HepG2 (cell line): ENCODE results near the gene MDFI. TPM values are rescaled to one million over a fixed set of nuclear protein-coding genes. Genes with fewer than 3 reads are reported as not detected.

ENCODE experiments used
- KAT7 ChIP-seq: IDR thresholded peaks from 2 replicates; pipeline ENCODE4 v1.6.1; 2018; ENCODE audit warnings: borderline replicate concordance, missing compliant biosample characterization
- RAD21 ChIP-seq: fragments of 450-650 bp; formaldehyde crosslinking; IDR thresholded peaks from 2 replicates; pipeline ENCODE4 v1.5.0; 2020; ENCODE audit warnings: mild to moderate bottlenecking
- RBM22 ChIP-seq: fragments of 200-400 bp; formaldehyde crosslinking; optimal IDR thresholded peaks from 2 replicates; pipeline ENCODE3; 2017; ENCODE audit warnings: mild to moderate bottlenecking, low read length, moderate library complexity
- SMC3 ChIP-seq: IDR thresholded peaks from 2 replicates; pipeline ENCODE4 v1.6.1; 2011; ENCODE audit warnings: low read length, improper control_type of control experiment
- XRCC5 ChIP-seq: fragments of 200-400 bp; formaldehyde crosslinking; optimal IDR thresholded peaks from 2 replicates; pipeline ENCODE3; 2017; ENCODE audit warnings: mild to moderate bottlenecking, low read length
- ZNF558 ChIP-seq: sonication (generic); formaldehyde crosslinking; IDR thresholded peaks from 2 replicates; pipeline ENCODE4 v1.9.0; 2022; ENCODE audit warnings: mild to moderate bottlenecking, missing genetic modification reagents, borderline replicate concordance
- ZNF7 ChIP-seq: IDR thresholded peaks from 2 replicates; pipeline ENCODE4 v1.6.1; 2016; ENCODE audit warnings: missing biosample characterization, missing genetic modification reagents
- ZNF879 ChIP-seq: sonication (generic); formaldehyde crosslinking; IDR thresholded peaks from 2 replicates; pipeline ENCODE4 v1.8.1; 2023; ENCODE audit warnings: missing genetic modification reagents
- ZSCAN31 ChIP-seq: sonication (generic); formaldehyde crosslinking; IDR thresholded peaks from 2 replicates; pipeline ENCODE4 v1.5.0; 2020; ENCODE audit warnings: low read depth, mild to moderate bottlenecking, missing genetic modification reagents
- polyA plus RNA-seq, 8 experiments: library from polyadenylated mRNA; depleted of rRNA in 3 of 8; stranded (reverse) in 7 of 8; unstranded in 1 of 8; fragments of >200 nt; fragmentation: Illumina TruSeq in 4 of 8; extraction: Trizol in 4 of 8; gene quantifications; 2 replicates each; pipeline versions ENCODE4 v1.2.1 to v1.2.3, GENCODE V29; 2011 to 2016; ENCODE audit warnings: low read depth in 4 of 8, missing spikeins in 1 of 8, mixed read lengths in 1 of 8; ENCODE audit not compliant: insufficient read depth in 1 of 8
- total RNA-seq, 5 experiments: library from RNA; depleted of rRNA; stranded (reverse); fragments of >200 nt; fragmentation: Illumina TruSeq; extraction: Trizol; gene quantifications; 2 replicates each; pipeline ENCODE4 v1.2.3, GENCODE V29; 2016; ENCODE audit warnings: low read depth in 1 of 5
- TF ChIP-seq, protein P1 (sequence below): sonication (generic); formaldehyde crosslinking; IDR thresholded peaks from 2 replicates; pipeline ENCODE4 v1.5.1; 2020; ENCODE audit warnings: mild to moderate bottlenecking, moderate library complexity, missing genetic modification reagents
- TF ChIP-seq, protein P2 (sequence below): sonication (generic); formaldehyde crosslinking; IDR thresholded peaks from 2 replicates; pipeline ENCODE4 v1.5.0; 2020; ENCODE audit warnings: missing genetic modification reagents
- TF ChIP-seq, protein P3 (sequence below): sonication (generic); formaldehyde crosslinking; IDR thresholded peaks from 2 replicates; pipeline ENCODE4 v1.5.1; 2020; ENCODE audit warnings: mild to moderate bottlenecking, missing genetic modification reagents, borderline replicate concordance
- TF ChIP-seq, protein P4 (sequence below): IDR thresholded peaks from 2 replicates; pipeline ENCODE4 v1.6.1; 2016; ENCODE audit warnings: missing compliant biosample characterization, missing genetic modification reagents, borderline replicate concordance
- TF ChIP-seq, protein P5 (sequence below): IDR thresholded peaks from 2 replicates; pipeline ENCODE4 v1.6.1; 2016; ENCODE audit warnings: missing compliant biosample characterization, missing genetic modification reagents, borderline replicate concordance
- TF ChIP-seq, protein P6 (sequence below): sonication (generic); formaldehyde crosslinking; IDR thresholded peaks from 2 replicates; pipeline ENCODE4 v1.5.0; 2020; ENCODE audit warnings: mild to moderate bottlenecking, missing genetic modification reagents, moderate library complexity

The MDFI gene
- total and polyA plus RNA-seq, 2 of the 13 experiments (the other 11 are each of a cell fraction or from before 2014, with no cell fraction given) = 0.28 TPM; not detected in 1

DNA sequence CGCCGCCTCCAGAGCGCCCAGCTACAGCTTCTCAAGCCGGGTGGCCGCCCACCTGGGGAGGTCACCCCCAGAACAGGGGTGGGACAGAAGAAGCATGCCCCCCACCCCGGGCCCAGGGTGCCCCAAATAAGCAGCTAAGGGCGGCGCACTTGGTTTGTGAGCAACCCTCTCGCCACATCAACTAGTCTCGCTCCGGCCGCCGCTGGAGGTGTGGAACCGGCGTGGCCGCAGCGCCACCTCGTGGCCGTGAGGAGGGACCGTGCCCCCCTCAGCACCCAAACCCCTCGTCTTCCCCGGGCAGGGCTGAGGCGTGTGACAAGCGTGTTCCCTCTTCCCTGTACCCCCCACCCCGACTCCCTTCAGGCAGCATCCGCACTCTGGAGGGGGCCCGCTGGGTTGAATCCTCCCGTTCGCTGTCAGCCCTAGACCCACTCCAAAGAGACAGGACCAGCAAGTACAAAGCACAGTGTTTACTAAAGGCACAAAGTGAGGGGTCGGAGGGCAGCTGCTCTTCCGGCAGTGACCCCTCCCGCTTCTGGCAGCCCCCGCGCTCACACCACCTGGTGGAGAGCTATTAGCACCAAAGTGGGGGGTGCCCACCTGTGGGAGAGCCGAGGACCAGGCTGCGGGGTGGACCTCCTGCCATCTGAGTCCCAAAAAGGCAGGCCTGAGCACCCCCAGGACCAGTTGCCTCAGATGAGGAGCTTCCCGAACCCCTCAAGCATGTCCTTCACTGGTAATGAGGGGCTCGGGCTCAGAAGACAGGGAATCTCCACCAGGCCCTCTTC, 45.4 kb downstream of the MDFI start (continued):
- TF ChIP-seq, protein P1, sequence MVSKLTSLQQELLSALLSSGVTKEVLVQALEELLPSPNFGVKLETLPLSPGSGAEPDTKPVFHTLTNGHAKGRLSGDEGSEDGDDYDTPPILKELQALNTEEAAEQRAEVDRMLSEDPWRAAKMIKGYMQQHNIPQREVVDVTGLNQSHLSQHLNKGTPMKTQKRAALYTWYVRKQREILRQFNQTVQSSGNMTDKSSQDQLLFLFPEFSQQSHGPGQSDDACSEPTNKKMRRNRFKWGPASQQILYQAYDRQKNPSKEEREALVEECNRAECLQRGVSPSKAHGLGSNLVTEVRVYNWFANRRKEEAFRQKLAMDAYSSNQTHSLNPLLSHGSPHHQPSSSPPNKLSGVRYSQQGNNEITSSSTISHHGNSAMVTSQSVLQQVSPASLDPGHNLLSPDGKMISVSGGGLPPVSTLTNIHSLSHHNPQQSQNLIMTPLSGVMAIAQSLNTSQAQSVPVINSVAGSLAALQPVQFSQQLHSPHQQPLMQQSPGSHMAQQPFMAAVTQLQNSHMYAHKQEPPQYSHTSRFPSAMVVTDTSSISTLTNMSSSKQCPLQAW (CRISPR knock-in tag) = peak; percentile 42
- TF ChIP-seq RAD21 (CRISPR knock-in tag) (peak; percentile 97), RBM22 (no peak), ZNF7 (no peak), ZNF558 (CRISPR knock-in tag) (0 out of 2 replicates have a peak, but pooled peaks have one; percentile 44), XRCC5 (peak; percentile 64), ZNF879 (CRISPR knock-in tag) (no peak), KAT7 (CRISPR knock-in tag) (peak; percentile 66; the same call in 1 of the 2 replicates), ZSCAN31 (CRISPR knock-in tag) (peak; percentile 90), SMC3 (peak; percentile 60; the same call in 1 of the 2 replicates)
- TF ChIP-seq, protein P2, sequence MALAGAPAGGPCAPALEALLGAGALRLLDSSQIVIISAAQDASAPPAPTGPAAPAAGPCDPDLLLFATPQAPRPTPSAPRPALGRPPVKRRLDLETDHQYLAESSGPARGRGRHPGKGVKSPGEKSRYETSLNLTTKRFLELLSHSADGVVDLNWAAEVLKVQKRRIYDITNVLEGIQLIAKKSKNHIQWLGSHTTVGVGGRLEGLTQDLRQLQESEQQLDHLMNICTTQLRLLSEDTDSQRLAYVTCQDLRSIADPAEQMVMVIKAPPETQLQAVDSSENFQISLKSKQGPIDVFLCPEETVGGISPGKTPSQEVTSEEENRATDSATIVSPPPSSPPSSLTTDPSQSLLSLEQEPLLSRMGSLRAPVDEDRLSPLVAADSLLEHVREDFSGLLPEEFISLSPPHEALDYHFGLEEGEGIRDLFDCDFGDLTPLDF (CRISPR knock-in tag) = no peak
- TF ChIP-seq, protein P3, sequence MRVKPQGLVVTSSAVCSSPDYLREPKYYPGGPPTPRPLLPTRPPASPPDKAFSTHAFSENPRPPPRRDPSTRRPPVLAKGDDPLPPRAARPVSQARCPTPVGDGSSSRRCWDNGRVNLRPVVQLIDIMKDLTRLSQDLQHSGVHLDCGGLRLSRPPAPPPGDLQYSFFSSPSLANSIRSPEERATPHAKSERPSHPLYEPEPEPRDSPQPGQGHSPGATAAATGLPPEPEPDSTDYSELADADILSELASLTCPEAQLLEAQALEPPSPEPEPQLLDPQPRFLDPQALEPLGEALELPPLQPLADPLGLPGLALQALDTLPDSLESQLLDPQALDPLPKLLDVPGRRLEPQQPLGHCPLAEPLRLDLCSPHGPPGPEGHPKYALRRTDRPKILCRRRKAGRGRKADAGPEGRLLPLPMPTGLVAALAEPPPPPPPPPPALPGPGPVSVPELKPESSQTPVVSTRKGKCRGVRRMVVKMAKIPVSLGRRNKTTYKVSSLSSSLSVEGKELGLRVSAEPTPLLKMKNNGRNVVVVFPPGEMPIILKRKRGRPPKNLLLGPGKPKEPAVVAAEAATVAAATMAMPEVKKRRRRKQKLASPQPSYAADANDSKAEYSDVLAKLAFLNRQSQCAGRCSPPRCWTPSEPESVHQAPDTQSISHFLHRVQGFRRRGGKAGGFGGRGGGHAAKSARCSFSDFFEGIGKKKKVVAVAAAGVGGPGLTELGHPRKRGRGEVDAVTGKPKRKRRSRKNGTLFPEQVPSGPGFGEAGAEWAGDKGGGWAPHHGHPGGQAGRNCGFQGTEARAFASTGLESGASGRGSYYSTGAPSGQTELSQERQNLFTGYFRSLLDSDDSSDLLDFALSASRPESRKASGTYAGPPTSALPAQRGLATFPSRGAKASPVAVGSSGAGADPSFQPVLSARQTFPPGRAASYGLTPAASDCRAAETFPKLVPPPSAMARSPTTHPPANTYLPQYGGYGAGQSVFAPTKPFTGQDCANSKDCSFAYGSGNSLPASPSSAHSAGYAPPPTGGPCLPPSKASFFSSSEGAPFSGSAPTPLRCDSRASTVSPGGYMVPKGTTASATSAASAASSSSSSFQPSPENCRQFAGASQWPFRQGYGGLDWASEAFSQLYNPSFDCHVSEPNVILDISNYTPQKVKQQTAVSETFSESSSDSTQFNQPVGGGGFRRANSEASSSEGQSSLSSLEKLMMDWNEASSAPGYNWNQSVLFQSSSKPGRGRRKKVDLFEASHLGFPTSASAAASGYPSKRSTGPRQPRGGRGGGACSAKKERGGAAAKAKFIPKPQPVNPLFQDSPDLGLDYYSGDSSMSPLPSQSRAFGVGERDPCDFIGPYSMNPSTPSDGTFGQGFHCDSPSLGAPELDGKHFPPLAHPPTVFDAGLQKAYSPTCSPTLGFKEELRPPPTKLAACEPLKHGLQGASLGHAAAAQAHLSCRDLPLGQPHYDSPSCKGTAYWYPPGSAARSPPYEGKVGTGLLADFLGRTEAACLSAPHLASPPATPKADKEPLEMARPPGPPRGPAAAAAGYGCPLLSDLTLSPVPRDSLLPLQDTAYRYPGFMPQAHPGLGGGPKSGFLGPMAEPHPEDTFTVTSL (CRISPR knock-in tag) = no peak
- TF ChIP-seq, protein P4, sequence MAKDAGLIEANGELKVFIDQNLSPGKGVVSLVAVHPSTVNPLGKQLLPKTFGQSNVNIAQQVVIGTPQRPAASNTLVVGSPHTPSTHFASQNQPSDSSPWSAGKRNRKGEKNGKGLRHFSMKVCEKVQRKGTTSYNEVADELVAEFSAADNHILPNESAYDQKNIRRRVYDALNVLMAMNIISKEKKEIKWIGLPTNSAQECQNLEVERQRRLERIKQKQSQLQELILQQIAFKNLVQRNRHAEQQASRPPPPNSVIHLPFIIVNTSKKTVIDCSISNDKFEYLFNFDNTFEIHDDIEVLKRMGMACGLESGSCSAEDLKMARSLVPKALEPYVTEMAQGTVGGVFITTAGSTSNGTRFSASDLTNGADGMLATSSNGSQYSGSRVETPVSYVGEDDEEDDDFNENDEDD = peak; percentile 44; the same call in 1 of the 2 replicates
- TF ChIP-seq, protein P5, sequence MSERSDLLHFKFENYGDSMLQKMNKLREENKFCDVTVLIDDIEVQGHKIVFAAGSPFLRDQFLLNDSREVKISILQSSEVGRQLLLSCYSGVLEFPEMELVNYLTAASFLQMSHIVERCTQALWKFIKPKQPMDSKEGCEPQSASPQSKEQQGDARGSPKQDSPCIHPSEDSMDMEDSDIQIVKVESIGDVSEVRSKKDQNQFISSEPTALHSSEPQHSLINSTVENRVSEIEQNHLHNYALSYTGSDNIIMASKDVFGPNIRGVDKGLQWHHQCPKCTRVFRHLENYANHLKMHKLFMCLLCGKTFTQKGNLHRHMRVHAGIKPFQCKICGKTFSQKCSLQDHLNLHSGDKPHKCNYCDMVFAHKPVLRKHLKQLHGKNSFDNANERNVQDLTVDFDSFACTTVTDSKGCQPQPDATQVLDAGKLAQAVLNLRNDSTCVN (CRISPR knock-in tag) = no peak
- TF ChIP-seq, protein P6, sequence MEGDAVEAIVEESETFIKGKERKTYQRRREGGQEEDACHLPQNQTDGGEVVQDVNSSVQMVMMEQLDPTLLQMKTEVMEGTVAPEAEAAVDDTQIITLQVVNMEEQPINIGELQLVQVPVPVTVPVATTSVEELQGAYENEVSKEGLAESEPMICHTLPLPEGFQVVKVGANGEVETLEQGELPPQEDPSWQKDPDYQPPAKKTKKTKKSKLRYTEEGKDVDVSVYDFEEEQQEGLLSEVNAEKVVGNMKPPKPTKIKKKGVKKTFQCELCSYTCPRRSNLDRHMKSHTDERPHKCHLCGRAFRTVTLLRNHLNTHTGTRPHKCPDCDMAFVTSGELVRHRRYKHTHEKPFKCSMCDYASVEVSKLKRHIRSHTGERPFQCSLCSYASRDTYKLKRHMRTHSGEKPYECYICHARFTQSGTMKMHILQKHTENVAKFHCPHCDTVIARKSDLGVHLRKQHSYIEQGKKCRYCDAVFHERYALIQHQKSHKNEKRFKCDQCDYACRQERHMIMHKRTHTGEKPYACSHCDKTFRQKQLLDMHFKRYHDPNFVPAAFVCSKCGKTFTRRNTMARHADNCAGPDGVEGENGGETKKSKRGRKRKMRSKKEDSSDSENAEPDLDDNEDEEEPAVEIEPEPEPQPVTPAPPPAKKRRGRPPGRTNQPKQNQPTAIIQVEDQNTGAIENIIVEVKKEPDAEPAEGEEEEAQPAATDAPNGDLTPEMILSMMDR (CRISPR knock-in tag) = peak; percentile 100
